Mesothelial cell of epicardium (in vitro differentiated cells): ENCODE measurements around the gene EFL1. TPM values are rescaled to one million over a fixed set of nuclear protein-coding genes. Genes with fewer than 3 reads are reported as not detected.
"Not testable (repeated sequence)": the region's sequence is repeated elsewhere in the genome, so short reads cannot be mapped to it uniquely, and the experiment has no call there.

Experiments used
- DNase-seq, 2 experiments: peaks; one replicate each; pipeline ENCODE4 v3.0.0; 2021; ENCODE audit warnings: low spot score in 2 of 2; ENCODE audit not compliant: unreplicated experiment in 2 of 2
- H3K27ac Mint-ChIP-seq: 2 replicates; pipeline ENCODE4 v1.8.0; 2021; ENCODE audit warnings: mixed read lengths
- H3K27me3 Mint-ChIP-seq: 2 replicates; pipeline ENCODE4 v1.8.0; 2021; ENCODE audit warnings: low read depth, mixed read lengths
- H3K36me3 Mint-ChIP-seq: 2 replicates; pipeline ENCODE4 v1.8.0; 2021; ENCODE audit warnings: mixed read lengths
- H3K4me1 Mint-ChIP-seq: 2 replicates; pipeline ENCODE4 v1.8.0; 2021; ENCODE audit warnings: mixed read lengths
- H3K4me3 Mint-ChIP-seq: 2 replicates; pipeline ENCODE4 v1.8.0; 2021; ENCODE audit warnings: mild to moderate bottlenecking, moderate library complexity, mixed read lengths
- H3K9me3 Mint-ChIP-seq: 2 replicates; pipeline ENCODE4 v1.8.0; 2021; ENCODE audit warnings: mixed read lengths
- total RNA-seq: library from RNA; stranded (reverse); gene quantifications from 3 replicates; pipeline ENCODE4 v1.2.1, GENCODE V29; 2021
- TF ChIP-seq, protein P1 (sequence below): fragments of 200-600 bp; sonication (generic); IDR thresholded peaks from one replicate; pipeline ENCODE4 v1.5.0; 2021; ENCODE audit warnings: antibody characterized with exemption; ENCODE audit not compliant: unreplicated experiment

EFL1 gene
- total RNA-seq, 1 donor from 2014 or later: 24.5 TPM

- H3K27ac Mint-ChIP-seq, H3K4me1 Mint-ChIP-seq, DNase-seq, H3K4me3 Mint-ChIP-seq, H3K36me3 Mint-ChIP-seq: not testable (repeated sequence)
- peaks cover 12% of the 10 kb centered on the region for H3K9me3 Mint-ChIP-seq
- H3K27me3 Mint-ChIP-seq: peaks cover 15% of the 10 kb centered on the region
Measured at GRCh38 chr15:82281276-82281675, 18.7 kb upstream of the EFL1 start.

DNA sequence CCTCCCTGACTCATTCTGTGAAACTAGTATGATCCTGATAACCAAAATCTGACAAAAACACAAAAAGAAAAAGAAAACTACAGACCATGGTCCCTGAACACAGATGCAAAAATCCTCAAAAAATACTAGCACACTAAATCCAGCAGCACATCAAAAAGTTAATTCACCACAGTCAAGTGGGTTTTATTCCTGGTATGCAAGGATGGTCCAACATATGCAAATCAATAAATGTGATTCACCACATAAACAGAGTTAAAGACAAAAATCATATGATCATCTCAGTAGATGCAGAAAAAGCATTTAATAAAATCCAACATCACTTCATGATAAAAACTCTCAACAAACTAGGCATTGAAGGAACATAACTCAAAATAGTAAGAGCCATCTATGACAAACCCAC is 12.9 kb upstream of the EFL1 start:
- Mint-ChIP-seq H3K36me3 (peaks cover 16% of the 10 kb centered on the region), H3K27me3 (peaks cover 15% of the 10 kb centered on the region), H3K4me3 (no peak overlapping the region), H3K4me1 (no peaks in the 10 kb centered on the region), H3K9me3 (peaks cover 33% of the 10 kb centered on the region), H3K27ac (no peak overlapping the region)
- DNase-seq: no peak
- TF ChIP-seq, protein P1, sequence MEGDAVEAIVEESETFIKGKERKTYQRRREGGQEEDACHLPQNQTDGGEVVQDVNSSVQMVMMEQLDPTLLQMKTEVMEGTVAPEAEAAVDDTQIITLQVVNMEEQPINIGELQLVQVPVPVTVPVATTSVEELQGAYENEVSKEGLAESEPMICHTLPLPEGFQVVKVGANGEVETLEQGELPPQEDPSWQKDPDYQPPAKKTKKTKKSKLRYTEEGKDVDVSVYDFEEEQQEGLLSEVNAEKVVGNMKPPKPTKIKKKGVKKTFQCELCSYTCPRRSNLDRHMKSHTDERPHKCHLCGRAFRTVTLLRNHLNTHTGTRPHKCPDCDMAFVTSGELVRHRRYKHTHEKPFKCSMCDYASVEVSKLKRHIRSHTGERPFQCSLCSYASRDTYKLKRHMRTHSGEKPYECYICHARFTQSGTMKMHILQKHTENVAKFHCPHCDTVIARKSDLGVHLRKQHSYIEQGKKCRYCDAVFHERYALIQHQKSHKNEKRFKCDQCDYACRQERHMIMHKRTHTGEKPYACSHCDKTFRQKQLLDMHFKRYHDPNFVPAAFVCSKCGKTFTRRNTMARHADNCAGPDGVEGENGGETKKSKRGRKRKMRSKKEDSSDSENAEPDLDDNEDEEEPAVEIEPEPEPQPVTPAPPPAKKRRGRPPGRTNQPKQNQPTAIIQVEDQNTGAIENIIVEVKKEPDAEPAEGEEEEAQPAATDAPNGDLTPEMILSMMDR: no peak

DNA sequence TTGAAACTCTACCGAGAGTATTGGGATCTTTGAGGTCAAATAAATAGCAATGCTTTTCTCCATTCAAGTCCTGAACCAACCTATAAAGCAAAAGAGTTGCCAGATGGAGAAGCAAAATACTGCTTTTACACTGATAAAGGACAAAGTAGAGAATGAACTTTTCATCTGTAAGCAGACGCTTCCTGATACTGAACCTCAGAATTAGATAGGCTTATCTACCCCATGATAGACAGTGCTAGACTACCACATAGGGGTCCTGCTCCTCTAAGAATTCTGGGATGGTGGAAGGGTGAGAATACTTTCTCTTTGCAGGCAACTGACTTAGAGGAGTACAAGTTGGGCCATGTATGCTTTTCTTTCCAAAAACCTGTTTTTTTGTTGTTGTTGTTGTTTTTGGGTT is 9.6 kb upstream of the EFL1 start:
- TF ChIP-seq, protein P1: no peak
- Mint-ChIP-seq H3K4me3 (no peak overlapping the region), H3K9me3 (peaks cover 23% of the 10 kb centered on the region), H3K27ac (no peak overlapping the region), H3K27me3 (no peaks in the 10 kb centered on the region), H3K36me3 (peaks cover 16% of the 10 kb centered on the region), H3K4me1 (peaks cover 2% of the 10 kb centered on the region)
- DNase-seq: no peak

- not testable (repeated sequence) for H3K36me3 Mint-ChIP-seq, H3K27ac Mint-ChIP-seq, DNase-seq, H3K4me1 Mint-ChIP-seq, H3K27me3 Mint-ChIP-seq, H3K9me3 Mint-ChIP-seq, H3K4me3 Mint-ChIP-seq
Measured at GRCh38 chr15:82268454-82268853, 5.9 kb upstream of the EFL1 start.

DNA sequence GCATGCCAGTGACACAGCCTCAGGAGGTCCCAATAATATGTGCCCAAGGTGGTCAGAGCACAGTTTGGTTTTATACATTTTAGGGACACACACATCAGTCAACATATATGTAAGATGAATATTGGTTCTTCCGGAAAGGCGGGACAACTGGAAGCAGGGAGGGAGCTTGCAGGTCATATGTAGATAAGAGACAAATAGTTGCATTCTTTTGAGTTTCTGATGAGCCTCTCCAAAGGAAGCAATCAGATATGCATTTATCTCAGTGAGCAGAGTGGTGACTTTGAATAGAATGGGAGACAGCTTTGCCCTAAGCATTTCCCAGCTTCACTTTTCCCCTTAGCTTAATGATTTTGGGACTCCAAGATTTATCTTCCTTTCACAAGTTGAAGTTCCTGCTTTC is 4.6 kb upstream of the EFL1 start:
- H3K27ac Mint-ChIP-seq, DNase-seq, H3K4me3 Mint-ChIP-seq, H3K9me3 Mint-ChIP-seq, H3K36me3 Mint-ChIP-seq, H3K4me1 Mint-ChIP-seq, H3K27me3 Mint-ChIP-seq: not testable (repeated sequence)

GRCh38 chr15:82263350-82263749 is 816 bp upstream of the EFL1 start:
- Mint-ChIP-seq H3K27ac (peak overlapping the region; percentile 70), H3K27me3 (no peaks in the 10 kb centered on the region), H3K36me3 (peaks cover 3% of the 10 kb centered on the region), H3K4me1 (peaks cover 24% of the 10 kb centered on the region), H3K4me3 (peak overlapping the region; percentile 91), H3K9me3 (no peaks in the 10 kb centered on the region)
- DNase-seq: no peak
- TF ChIP-seq, protein P1: no peak

DNA sequence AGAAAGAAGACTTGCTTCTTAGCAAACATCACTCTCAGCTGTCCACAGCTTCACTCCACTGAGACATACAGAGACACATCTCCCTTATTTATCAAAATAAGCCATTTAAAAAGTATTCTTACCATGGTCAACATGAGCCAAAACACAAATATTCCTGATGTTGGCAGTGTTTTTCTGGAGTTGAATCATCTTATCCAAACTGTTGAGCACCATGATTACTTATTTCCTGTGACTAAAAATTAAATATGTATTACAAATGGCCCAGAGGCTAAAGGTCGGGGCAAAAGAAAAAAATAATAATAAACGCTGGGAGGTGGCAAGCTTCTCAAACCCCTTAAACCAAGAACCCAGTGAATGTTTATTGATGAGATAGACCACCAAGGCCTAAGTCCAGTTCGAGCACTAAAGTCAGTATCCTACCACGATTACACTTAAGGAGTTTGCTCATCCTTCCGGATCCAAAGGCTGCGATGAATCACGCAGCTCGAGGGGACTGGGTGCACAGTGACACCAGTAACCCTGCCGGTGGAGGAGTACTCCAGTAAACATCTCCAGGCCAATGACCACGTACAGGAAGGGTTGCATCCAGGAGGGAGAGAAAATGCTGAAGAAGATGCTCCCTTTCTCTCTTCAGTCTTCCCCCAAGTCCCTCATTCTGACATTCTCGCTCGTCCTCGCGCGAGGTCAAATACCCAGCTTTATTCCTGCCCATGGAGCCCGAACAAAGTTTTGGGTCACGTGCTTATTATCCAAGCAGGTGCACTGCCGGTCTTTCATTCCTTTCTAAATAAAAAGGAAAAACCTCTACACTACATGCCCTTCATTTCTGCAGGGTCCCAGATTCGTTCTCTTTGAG is 740 bp downstream of the EFL1 start:
- DNase-seq: peak in 1 of 2 experiments; percentile 39
- Mint-ChIP-seq H3K36me3 (peaks cover 12% of the 10 kb centered on the region), H3K27ac (peak overlapping the region; percentile 70), H3K4me3 (peak overlapping the region; percentile 91), H3K4me1 (peaks cover 22% of the 10 kb centered on the region)
- not testable (repeated sequence) for H3K27me3 Mint-ChIP-seq, H3K9me3 Mint-ChIP-seq

GRCh38 chr15:82248261-82248660 is 14.3 kb downstream of the EFL1 start:
- H3K27me3 Mint-ChIP-seq, DNase-seq, H3K9me3 Mint-ChIP-seq, H3K36me3 Mint-ChIP-seq, H3K27ac Mint-ChIP-seq, H3K4me3 Mint-ChIP-seq, H3K4me1 Mint-ChIP-seq: not testable (repeated sequence)

GRCh38 chr15:82245956-82246355 is 16.6 kb downstream of the EFL1 start:
- not testable (repeated sequence) for H3K4me3 Mint-ChIP-seq, H3K27ac Mint-ChIP-seq, H3K27me3 Mint-ChIP-seq, DNase-seq, H3K4me1 Mint-ChIP-seq, H3K9me3 Mint-ChIP-seq
- peaks cover 10% of the 10 kb centered on the region for H3K36me3 Mint-ChIP-seq

- not testable (repeated sequence) for H3K27me3 Mint-ChIP-seq, H3K27ac Mint-ChIP-seq, H3K4me3 Mint-ChIP-seq, DNase-seq, H3K9me3 Mint-ChIP-seq, H3K4me1 Mint-ChIP-seq
- H3K36me3 Mint-ChIP-seq: peaks cover 21% of the 10 kb centered on the region
Measured at GRCh38 chr15:82243644-82244043, 18.9 kb downstream of the EFL1 start.

DNA sequence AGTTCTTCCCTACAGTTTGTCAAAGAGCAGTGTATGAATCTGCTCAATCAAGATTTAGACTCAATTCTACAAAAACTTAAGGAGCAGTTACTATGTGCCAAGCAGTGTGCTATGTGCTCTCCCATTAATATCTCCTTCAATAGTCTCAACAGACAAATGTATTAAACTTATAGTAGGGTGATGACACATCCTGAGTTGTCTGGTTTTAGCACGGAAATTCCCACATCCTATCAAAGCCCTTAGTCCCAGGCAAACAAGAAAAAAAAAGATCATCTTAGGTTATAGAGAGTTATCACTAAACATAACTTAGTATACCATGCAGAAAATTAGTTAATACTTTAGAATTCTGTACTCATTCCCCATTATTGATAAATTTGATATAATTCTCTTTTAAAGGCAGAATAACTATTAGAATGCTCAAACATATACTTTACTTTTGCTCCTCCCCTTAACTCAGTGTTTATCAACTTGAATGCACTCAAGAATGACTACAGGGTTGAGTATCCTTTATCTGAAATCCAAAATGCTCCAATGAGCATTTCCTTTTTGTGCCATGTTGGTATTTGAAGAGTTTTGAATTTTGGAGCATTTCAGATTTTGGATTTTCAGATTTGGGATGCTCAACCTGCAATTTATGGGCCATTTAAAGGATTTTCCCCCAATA is 20.6 kb downstream of the EFL1 start:
- H3K36me3 Mint-ChIP-seq: peaks cover 25% of the 10 kb centered on the region
- not testable (repeated sequence) for H3K27me3 Mint-ChIP-seq, DNase-seq

More for the DNA sequence above, 20.6 kb downstream of the EFL1 start:
- not testable (repeated sequence) for H3K9me3 Mint-ChIP-seq, H3K4me1 Mint-ChIP-seq, H3K4me3 Mint-ChIP-seq, H3K27ac Mint-ChIP-seq
